Esophagus muscularis mucosa (tissue), 4 donors: Measurements from ENCODE around the gene TMEM255B.

Experiments used
- EP300 ChIP-seq: sonication (generic); formaldehyde crosslinking; IDR thresholded peaks from one replicate; pipeline ENCODE4 v1.6.1; 2017; ENCODE audit warnings: antibody characterized with exemption
- POLR2A ChIP-seq: fragments of 450-650 bp; IDR thresholded peaks from one replicate; pipeline ENCODE4 v1.6.1; 2017; ENCODE audit warnings: antibody characterized with exemption, moderate library complexity, mild to moderate bottlenecking, low read depth
- POLR2AphosphoS5 ChIP-seq, 2 donors: sonication (generic); formaldehyde crosslinking; IDR thresholded peaks; one replicate each; pipeline ENCODE4 v1.6.1; 2017; ENCODE audit warnings: antibody characterized with exemption in 2 of 2
- TF ChIP-seq, protein P1 (sequence below), 3 experiments: fragments of 200-600 bp in 2 of 3; fragments of 450-650 bp in 1 of 3; sonication (generic) in 2 of 3; IDR thresholded peaks; one replicate each; pipeline ENCODE4 v1.5.1; 2017 to 2019; ENCODE audit warnings: antibody characterized with exemption in 3 of 3, mild to moderate bottlenecking in 2 of 3, moderate library complexity in 1 of 3

DNA sequence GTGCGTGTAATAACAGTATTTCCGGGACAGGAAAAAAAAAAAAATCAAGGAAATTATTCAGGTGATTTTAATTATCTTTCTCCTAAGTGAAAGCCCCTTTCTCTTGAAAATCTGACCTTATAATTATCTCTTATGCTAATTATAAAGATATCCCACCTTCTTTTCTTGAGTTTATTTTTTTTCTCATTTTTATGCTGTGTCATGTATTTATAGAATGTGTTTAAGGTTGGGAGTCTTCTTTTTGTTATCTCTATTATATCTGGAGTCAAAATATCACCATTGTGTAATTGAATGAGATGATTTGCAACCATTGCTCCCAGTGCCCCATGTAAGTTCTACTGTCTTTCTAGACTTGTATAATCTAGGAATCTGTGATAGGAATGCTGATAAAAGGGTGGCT, 3.0 kb downstream of the TMEM255B start:
- TF ChIP-seq, protein P1, sequence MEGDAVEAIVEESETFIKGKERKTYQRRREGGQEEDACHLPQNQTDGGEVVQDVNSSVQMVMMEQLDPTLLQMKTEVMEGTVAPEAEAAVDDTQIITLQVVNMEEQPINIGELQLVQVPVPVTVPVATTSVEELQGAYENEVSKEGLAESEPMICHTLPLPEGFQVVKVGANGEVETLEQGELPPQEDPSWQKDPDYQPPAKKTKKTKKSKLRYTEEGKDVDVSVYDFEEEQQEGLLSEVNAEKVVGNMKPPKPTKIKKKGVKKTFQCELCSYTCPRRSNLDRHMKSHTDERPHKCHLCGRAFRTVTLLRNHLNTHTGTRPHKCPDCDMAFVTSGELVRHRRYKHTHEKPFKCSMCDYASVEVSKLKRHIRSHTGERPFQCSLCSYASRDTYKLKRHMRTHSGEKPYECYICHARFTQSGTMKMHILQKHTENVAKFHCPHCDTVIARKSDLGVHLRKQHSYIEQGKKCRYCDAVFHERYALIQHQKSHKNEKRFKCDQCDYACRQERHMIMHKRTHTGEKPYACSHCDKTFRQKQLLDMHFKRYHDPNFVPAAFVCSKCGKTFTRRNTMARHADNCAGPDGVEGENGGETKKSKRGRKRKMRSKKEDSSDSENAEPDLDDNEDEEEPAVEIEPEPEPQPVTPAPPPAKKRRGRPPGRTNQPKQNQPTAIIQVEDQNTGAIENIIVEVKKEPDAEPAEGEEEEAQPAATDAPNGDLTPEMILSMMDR (IDR thresholded peaks at IDR 0.05), result no peak
- no peak for TF ChIP-seq POLR2AphosphoS5 (IDR thresholded peaks at IDR 0.05)
- no peak for TF ChIP-seq POLR2A
- TF ChIP-seq EP300, result no peak
